ENCODE results near the gene EBF4.

Gene EBF4

DNA sequence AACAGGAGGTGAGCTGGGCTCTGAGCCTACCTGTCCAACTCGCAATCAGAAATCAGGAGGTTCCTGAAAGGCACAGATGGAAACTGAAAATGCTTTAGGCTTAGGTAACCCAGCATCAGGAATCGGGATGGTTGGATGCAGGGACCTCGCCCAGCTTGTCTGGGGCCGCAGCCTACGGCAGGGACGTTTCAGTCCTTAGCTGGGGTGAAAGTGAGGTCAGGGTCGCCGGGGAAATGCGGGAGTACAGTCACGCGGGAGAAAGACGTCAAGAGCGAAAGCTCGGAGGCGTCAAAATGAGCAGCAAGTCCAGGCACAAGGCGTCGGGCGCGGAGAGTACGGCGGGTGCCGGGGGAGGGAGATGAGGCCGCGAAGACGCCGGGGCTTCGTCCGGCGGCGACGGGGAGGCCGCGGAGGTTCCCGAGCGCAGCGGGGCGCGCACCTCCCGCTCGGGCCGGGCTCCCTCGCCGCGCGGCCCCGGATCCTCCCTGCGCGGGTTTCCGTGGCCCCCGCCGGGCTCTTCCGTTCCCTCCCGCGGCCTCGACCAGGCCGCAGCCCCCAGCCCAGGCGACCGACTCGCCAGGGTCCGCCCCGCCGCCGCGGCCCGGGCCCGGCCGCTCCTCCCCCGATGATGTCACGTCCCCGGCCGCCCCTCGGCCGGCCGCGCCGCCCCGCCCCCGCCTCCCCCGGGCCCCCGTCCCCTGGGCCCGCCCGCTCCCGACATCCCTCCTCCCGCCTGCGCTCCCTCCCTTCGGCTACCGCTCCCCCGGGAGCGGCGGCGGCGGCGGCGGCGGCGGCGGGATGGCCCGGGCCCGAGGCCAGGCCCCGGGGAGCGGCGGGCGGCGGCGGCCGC, at the start of gene EBF4:
TSS of gene EBF4 (plus strand) at position 745 of the 850 bp plus-strand sequence. CDS start 866 bp downstream, outside the sequence.
- DNase-seq (ENCODE audit: low read depth), result no peak

DNA sequence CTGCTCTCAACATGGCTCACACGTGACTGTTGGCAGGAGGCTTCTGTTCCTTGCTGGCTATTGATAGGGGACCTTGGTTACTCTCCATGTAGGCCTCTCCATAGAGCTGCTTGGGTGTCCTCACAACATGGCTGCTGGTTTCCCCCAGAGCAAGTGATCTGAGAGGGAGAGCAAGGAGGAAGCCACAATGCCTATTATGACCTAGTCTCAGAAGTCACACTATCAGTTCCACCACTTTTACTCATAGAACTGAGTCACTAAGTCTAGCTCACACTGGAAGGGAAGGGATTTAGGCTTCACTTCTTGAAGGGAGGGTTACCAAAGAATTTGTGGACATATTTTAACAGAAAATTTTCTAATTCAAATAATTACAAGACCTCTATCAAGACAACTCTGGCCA, 48.9 kb upstream of the EBF4 start:
- DNase-seq (ENCODE audit: low read depth), result no peak

- peak; percentile 79 for DNase-seq (ENCODE audit: low read depth)
These were observed 40.5 kb upstream of the EBF4 start, which contains the start of gene NOP56 for GRCh38 chr20:2651772-2652723. Gene NOP56, plus strand, starts transcription at chr20:2652632. Its CDS starts 29 bp downstream, at chr20:2652661.

DNA sequence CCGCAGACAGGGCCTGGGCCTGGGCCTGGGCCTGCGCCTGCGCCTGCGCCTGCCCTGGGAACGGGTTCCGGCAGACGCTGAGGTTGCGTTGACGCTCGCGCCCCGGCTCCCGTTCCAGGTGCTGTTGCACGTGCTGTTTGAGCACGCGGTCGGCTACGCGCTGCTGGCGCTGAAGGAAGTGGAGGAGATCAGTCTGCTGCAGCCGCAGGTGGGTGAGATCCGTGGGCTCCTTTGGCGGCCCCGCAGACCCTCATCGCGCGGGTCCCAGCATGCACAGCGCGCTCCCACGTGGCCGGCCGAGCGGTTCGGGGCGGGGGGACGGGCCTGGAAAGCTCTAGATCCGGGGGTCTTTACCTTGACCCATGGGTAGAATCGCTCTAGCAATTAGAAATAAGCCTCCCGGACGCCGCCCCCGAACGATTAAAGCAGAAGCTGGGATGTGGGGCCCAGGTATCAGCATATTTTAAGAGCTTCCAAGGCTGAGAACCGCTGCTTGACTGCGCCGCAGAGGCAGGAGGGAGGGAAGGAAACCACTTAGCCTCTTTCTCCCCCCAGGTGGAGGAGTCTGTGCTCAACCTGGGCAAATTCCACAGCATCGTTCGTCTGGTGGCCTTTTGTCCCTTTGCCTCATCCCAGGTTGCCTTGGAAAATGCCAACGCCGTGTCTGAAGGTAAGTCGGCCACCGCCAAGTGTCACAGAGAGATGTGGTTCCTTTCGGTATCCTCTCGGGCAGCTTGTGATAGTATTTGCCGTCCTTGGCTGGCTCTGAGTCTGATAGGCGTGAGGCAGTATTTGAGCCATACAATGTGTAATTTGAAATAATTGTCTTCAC, 39.6 kb upstream of the EBF4 start:
- DNase-seq (ENCODE audit: low read depth), result no peak

DNA sequence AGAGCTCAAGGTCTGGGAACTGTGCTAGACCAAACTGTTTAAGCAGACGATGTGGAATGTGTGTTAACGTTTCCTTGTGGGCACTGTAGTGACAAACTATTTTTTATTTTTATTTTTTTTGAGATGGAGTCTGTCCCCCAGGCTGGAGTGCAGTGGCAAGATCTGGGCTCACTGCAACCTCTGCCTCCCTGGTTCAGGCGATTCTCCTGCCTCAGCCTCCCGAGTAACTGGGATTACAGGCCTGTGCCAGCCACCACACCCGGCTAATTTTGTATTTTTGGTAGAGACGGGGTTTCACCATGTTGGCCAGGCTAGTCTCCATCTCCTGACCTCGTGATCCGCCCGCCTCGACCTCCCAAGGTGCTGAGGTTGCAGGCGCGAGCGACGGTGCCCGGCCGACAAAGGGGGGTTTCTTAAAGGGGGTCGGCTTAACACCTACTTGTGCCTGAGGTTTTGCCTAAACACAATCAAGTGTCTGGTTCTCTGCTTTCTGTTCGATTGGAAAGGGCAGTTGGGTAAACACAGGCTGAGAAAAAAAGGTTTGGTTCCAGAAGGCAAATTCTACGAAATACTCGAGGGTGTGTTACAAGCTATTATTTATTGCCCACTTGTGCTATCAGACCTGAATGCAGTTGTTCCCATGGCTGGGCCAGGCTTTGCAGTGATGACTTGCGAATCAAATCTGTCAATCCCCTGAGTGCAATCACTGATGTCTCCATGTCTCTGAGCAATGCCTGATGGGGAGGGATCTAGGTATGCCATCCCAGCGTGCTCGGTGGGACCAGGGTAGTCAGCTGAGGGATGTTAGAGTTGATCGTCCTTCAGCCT, 38.8 kb upstream of the EBF4 start:
- DNase-seq (ENCODE audit: low read depth), result no peak

- DNase-seq (ENCODE audit: low read depth), result no peak
These were observed 38.2 kb upstream of the EBF4 start for GRCh38 chr20:2654384-2654822.

DNA sequence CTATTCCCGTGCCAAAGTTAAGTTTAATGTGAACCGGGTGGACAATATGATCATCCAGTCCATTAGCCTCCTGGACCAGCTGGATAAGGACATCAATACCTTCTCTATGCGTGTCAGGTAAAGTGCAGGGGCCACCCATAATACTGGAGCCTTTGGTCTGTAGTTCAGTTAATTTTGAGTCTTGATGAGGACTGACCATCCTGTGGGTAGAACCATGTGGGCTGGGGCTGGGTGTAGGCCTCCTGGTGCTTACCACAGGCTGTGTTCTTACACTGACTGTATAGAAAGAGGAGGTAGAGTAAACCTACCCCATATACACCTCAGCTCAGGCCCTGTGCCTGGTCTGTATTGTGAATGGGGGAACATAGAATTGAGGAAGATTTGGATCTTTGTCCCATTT, 37.7 kb upstream of the EBF4 start:
- no peak for DNase-seq (ENCODE audit: low read depth)

GRCh38 chr20:2655331-2656116, 37.1 kb upstream of the EBF4 start:
- DNase-seq (ENCODE audit: low read depth), result no peak

DNA sequence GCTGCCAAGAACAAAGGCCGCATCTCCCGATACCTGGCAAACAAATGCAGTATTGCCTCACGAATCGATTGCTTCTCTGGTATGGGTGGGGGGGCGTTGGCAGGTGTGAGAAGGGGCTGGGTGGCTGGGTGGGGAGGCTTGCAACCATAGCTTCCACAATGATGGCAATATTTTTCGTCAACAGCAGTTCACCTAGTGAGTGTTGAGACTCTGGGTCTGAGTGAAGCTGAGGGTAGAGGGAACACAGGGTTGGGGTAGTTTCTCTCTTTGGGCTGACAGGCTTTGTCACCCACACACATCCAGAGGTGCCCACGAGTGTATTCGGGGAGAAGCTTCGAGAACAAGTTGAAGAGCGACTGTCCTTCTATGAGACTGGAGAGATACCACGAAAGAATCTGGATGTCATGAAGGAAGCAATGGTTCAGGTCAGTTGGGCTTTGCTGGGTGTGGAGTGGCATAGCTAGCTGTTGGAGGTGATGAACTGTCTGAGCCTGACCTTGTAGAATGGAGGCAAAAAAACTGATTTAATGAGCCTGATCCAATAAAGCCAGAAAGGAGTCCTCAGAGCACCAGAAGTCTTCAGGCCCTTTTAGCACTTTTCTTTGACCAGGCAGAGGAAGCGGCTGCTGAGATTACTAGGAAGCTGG, 36.0 kb upstream of the EBF4 start:
- DNase-seq (ENCODE audit: low read depth), result no peak

GRCh38 chr20:2657241-2657640, 35.3 kb upstream of the EBF4 start:
- no peak for DNase-seq (ENCODE audit: low read depth)

DNA sequence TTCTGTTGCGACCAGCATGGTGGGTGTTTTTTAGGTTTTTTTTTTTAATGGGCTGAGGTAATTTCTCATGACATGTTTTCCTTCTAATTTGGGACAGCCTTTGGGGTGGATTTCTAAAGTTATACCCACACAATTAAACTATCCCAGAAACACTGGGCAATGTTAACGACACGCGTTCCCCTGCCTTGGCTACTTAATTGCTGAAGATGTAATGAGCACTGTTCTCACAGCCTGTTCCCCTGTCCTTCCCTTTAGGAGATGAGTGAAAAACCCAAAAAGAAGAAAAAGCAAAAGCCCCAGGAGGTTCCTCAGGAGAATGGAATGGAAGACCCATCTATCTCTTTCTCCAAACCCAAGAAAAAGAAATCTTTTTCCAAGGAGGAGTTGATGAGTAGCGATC, 34.9 kb upstream of the EBF4 start:
- no peak for DNase-seq (ENCODE audit: low read depth)

DNA sequence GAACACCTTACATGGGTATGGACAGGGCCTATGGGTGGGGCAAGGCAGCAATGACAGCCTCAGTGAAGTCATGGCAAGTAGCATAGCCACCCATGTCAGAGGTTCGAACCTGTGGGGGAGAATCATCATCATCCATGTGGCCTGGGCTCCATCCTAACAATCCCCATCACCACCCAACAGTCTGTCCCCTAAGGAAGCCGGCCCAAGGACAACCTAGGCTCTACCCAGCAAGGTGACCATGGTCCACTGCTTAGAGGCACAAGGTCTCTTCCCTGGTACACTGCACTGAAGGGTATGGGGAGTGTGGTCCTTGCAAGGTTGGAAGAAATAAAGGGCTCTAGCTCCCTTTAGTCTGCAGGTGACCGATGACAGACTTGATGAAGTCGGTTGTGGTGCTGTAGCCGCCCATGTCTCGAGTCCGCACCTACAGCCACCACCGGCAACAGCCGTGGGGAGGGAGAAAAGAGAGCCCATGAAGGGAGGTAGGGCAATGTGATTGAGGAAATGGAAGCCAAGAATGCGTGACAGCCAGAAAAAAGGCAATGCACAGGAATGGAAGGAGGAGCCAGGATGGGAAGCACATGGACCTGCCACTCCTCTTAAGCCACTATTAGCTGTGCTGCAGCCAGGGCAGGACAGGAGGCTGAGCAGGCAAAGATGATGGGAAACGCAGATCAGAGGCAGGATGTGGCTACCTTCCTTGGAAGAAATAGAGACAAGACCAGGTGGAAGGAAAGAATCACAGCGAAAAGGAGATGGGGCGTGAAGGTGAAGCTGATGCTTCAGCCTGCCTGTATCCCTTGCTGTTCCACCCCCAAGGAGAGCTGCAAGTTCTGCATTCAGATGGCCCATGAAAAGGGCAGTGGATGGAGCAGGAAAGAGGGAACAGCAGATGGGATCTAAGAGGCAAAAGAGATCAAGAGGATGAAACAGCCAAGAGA, 33.9 kb upstream of the EBF4 start:
- no peak for DNase-seq (ENCODE audit: low read depth)

GRCh38 chr20:2659547-2659946, 33.0 kb upstream of the EBF4 start:
- no peak for DNase-seq (ENCODE audit: low read depth)

GRCh38 chr20:2663364-2663886, 29.2 kb upstream of the EBF4 start:
- DNase-seq (ENCODE audit: low read depth), result no peak

DNA sequence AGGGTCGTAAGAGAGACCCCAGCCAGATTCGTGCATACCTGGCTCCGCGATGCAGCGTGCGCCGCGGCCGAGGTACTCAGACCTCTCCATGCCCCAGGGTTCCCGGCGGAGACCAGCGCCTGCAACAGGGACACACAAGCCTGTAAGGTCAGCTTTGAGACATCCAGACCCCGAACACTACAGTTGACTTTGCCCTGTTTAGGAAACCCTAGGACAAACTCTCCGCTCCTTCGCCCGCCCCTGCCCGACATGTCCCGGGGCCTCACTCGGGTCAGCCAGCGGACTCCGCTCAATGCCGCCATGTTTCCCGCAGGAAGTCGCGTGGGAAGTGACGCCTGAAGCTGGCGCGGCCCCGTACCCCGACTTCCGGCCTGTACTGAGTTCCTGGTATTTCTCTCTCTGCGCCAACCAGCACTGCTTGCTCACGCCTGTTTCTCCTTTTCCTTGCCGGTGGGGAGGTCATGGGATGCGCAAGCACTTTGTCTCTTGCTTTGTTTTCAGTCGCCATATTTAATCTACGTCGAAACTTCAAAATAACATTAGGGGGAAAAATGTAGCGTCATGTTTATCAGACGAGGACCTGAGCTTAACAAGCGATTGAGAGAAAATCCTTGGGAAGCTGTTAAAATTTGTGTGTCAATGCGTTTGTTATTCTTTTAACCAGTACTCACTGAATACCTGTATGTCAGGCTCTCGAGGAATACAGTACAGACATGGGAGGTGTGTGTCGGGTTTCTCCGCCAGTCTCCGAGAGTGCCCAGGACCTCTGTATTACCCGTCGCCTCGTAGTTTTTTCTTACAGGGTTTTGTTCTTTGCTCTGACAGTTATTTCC, 28.5 kb upstream of the EBF4 start, which contains the start of gene IDH3B:
TSS of gene IDH3B (minus strand) at position 330 of the 833 bp plus-strand sequence. CDS start at position 302, 28 bp downstream.
- peak; percentile 68 for DNase-seq (ENCODE audit: low read depth)

- no peak for DNase-seq (ENCODE audit: low read depth)
These were observed 20.6 kb upstream of the EBF4 start for GRCh38 chr20:2671977-2672376.

- DNase-seq (ENCODE audit: low read depth), result no peak
These were observed 20.1 kb upstream of the EBF4 start for GRCh38 chr20:2672446-2672845.

Measured in HS-27A (cell line).